Urinary bladder (tissue), 4 donors: ENCODE measurements around the gene CLRN3. TPM values are rescaled to one million over a fixed set of nuclear protein-coding genes. Genes with fewer than 3 reads are reported as not detected.

Experiments used
- DNase-seq: peaks from one replicate; pipeline ENCODE4 v3.0.0-alpha.2; 2015; ENCODE audit errors: extremely low spot score
- H3K27ac ChIP-seq: one replicate; pipeline ENCODE4 v1.5.1; 2013; ENCODE audit warnings: low read depth, mild to moderate bottlenecking, moderate library complexity
- H3K36me3 ChIP-seq: one replicate; pipeline ENCODE4 v1.6.1; 2013; ENCODE audit warnings: mild to moderate bottlenecking, moderate library complexity; ENCODE audit not compliant: insufficient read depth
- H3K4me1 ChIP-seq: one replicate; pipeline ENCODE4 v1.6.1; 2013; ENCODE audit warnings: mild to moderate bottlenecking, moderate library complexity; ENCODE audit not compliant: insufficient read depth
- H3K4me3 ChIP-seq: one replicate; pipeline ENCODE4 v1.5.1; 2013; ENCODE audit warnings: low read depth, low read length
- WGBS: extraction: QIAGEN DNeasy Blood & Tissue Kit; methylation state at CpG from one replicate; pipeline ENCODE4 v1.1.7; 2013; 5-methylcytosine and 5-hydroxymethylcytosine counted together
- polyA plus RNA-seq: library from polyadenylated mRNA; stranded (reverse); fragments of 200-250 nt; gene quantifications from one replicate; pipeline ENCODE4 v1.2.3, GENCODE V29; 2013
- total RNA-seq: library from RNA; depleted of rRNA; stranded (reverse); fragments of >200 nt; gene quantifications from one replicate; pipeline ENCODE4 v1.2.3, GENCODE V29; 2014
- donor health status: healthy with polysubstance abuse.
- donor health status: healthy.

The CLRN3 gene
- total and polyA plus RNA-seq, 2 donors, result 0.42 TPM; not detected in 1

DNA sequence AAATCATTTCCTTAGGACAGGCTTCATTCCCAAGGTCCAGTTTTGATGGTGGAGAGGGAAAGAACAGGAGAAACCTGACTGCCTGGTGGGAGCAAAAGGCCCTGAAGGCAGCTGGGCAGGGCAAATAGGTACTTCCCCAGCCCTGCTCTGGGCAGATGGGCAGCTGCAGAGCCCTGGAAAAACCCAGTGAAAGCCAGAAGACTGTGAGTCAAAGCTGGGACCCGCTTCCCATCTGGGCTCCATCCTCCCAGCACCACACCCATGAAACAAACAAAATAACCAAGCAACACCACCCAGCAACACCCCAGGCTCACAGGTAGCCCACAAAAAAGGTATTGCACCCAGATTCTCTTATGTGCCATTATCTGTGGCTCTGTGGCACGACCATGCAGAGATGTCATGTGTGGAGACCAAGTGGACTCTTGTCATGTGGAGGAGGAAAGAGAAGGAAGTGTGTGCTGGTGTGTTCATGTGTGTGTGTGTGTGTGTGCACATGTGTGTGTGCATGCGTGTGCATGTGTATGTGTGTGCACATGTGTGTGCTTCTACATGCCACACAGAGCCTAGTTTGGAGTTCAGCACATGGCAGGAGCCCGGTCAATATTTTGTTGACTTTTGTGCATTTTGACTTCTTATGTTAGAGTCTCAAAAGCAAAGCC, 9.8 kb downstream of the CLRN3 start:
- Histone ChIP-seq H3K4me3 (no peak overlapping the region), H3K4me1 (no peaks in the 10 kb centered on the region), H3K36me3 (no peaks in the 10 kb centered on the region), H3K27ac (no peak overlapping the region)
- 83% methylated on average over 4 of the region's 4 CpGs for WGBS
- no peak for DNase-seq

DNA sequence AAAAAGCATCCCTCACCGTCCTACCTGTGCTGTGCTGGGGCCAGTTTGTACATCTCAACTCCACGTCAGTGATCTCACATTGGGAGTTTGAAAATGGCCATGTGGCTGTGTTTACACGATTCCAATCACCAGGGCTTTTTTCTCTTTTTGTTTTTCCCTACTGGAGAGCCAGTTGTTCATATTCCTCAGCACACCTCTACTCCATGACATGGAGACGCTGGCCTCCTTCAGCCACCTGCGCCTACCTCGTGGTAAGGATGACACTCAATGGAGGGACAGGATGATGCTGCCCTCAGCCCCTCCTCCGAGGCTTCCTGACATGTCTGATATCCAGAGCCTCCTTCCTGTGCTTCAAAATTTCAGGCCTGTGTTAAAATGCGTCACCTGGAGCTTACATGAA, 10.3 kb downstream of the CLRN3 start:
- 81% methylated on average over 8 of the region's 8 CpGs for WGBS
- Histone ChIP-seq H3K36me3 (no peaks in the 10 kb centered on the region), H3K4me3 (no peak overlapping the region), H3K27ac (no peak overlapping the region), H3K4me1 (no peaks in the 10 kb centered on the region)
- DNase-seq, result no peak

DNA sequence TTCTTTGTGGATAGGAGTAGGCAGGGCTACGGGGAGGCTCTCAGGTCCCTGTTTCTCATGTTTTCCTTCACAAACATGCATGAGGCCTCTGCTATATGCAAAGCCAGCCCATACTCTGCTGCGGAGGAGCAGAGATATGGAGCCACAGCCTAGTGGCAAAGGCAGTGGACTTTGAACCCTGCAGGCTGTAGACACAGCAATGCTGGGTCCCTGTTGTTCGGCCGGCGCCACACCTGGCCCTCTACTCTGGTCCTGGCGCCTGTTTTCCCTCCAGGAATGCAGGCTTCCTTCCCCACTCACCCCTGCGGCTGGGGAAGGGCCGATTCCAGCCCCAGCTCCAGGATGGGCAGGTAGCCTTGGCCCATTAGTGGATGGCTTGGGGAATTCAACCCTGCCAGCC, 11.5 kb downstream of the CLRN3 start:
- no peak overlapping the region for H3K27ac ChIP-seq
- WGBS, result 91% methylated on average over 8 of the region's 8 CpGs
- H3K36me3 ChIP-seq, result no peaks in the 10 kb centered on the region
- H3K4me3 ChIP-seq, result no peak overlapping the region
- no peaks in the 10 kb centered on the region for H3K4me1 ChIP-seq
- DNase-seq, result no peak

DNA sequence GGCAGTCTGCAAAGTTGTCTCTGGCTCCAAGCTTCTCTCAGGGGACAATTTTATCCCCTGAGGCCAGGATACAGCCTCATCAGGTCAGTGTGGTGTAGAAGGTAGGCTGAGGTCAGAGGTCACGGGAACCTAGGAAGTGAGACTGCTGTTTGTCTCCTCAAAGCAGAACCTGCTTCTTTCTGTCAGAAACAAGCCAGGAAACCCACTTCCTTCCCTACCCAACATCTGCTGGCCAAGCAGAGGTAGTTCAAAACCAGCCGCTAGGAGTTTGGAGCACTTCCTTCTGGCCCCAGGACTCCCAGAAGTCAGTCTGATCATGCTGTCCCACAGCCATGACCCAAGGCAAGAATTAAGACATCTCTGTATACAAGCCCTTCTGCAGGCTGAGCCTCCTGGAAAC, 12.2 kb downstream of the CLRN3 start:
- H3K36me3 ChIP-seq, result no peaks in the 10 kb centered on the region
- H3K4me1 ChIP-seq, result no peaks in the 10 kb centered on the region
- H3K27ac ChIP-seq, result no peak overlapping the region
- DNase-seq, result no peak
- no peak overlapping the region for H3K4me3 ChIP-seq
- WGBS, result 35% methylated on average over 2 of the region's 2 CpGs

DNA sequence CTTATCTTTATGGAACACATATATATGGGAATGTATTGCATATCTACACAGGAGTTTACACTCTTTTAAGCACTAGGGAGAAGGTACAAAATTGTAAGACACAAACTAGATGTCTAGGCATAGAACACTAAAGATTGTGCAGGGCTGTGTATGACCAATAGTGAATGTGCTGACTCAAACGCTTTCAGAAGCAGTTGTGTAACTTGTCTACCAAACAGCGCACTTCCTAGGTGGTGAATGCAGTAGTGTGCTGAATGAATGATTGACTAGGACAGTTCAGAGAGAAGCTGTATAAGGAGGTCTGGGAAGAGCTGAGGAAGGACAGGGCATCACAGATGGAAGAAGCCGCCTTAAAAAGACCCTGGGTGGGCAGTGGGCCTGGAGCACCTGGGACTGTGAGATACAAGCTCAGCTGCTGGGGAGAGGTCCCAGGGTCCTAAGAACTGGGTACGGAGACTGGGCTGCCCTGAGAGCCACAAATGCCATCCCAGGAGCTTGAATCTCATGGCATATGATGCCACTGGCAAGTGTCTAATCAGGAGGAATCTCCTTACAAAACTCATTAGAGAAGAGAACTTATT, 14.2 kb downstream of the CLRN3 start:
- 80% methylated on average over 4 of the region's 4 CpGs for WGBS
- no peaks in the 10 kb centered on the region for H3K4me1 ChIP-seq
- no peaks in the 10 kb centered on the region for H3K36me3 ChIP-seq
- no peak overlapping the region for H3K27ac ChIP-seq
- no peak for DNase-seq
- H3K4me3 ChIP-seq, result no peak overlapping the region

DNA sequence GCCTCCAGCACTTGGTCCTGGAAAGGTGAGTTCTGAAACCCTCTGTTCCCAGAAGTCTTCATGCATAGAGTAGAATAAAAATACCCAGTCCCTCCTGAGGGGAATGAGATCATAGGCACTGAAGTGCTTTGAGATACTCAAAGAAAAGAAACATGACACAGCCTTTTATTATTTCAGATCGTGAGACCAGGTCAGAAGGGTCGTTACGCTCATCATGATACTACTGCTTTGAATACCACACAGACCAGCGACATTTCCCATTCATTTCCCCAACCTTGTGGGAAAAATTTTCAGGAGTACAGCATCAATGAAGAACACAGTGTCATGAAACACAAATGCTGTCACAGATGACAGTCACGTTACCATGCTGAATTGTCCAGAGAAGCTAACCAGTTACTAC, 15.0 kb downstream of the CLRN3 start:
- no peaks in the 10 kb centered on the region for H3K4me1 ChIP-seq
- no peak overlapping the region for H3K4me3 ChIP-seq
- H3K27ac ChIP-seq, result no peak overlapping the region
- no peaks in the 10 kb centered on the region for H3K36me3 ChIP-seq
- 74% methylated on average over 5 of the region's 5 CpGs for WGBS
- DNase-seq, result no peak

DNA sequence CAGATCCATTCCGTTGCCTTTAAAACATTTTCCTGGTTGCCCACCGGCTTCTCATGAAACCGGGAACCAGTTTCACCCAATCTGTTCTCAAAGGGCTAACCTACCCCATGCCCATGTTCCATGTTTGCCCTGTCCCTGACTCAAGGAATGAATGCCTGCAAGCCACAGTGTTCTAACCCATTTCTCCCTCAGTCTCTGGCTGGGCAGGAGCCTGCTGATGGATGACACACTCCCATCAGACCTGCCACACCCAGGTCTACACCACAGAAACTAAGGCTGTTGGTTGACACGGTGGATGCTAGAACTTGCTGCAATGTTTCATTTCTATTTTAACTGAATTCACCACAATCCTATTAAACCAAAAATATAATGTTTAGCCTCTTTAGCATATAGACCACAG, 15.6 kb downstream of the CLRN3 start:
- no peak for DNase-seq
- Histone ChIP-seq H3K4me3 (no peak overlapping the region), H3K4me1 (no peaks in the 10 kb centered on the region), H3K36me3 (no peaks in the 10 kb centered on the region), H3K27ac (no peak overlapping the region)
- WGBS, result 90% methylated on average over 4 of the region's 4 CpGs

DNA sequence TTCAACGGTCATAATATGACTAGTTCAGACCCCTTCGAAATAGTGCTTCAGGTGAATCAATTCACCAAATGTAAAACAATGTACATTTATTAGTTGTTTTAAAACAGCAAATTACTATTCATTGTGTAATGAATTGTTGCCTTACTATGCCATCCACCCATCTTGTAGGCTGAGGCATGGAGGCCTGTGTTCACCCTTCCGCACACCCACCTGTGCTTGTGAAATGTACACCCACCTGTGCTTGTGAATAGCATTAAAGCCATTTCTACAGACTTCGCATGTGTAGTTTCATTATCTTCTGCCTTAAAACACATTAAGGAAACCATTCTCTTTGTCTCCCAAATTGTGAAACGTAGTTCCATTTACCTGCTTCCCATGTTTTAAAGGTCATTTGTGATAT, 16.8 kb downstream of the CLRN3 start:
- Histone ChIP-seq H3K4me3 (no peak overlapping the region), H3K27ac (no peak overlapping the region), H3K36me3 (no peaks in the 10 kb centered on the region), H3K4me1 (no peaks in the 10 kb centered on the region)
- DNase-seq, result no peak
- whole genome bisulfite sequencing, result 88% methylated on average over 5 of the region's 5 CpGs

DNA sequence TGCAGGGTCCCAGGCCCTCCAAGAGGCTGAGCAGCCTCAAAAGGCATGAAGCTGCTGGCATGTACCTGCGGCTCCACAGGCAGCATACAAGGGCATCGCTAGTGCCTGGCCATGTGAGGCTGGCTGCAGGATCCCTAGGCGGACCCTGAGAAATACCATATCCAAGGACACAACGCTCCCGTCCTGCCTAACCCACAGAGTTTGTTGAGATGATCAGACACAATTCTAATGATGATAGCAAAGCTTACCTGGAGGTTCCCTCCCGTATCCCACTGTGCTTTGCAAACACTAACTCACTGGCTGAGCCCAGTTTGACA, 17.3 kb downstream of the CLRN3 start:
- Histone ChIP-seq H3K27ac (no peak overlapping the region), H3K36me3 (no peaks in the 10 kb centered on the region), H3K4me3 (no peak overlapping the region), H3K4me1 (no peaks in the 10 kb centered on the region)
- DNase-seq, result no peak
- 92% methylated on average over 6 of the region's 6 CpGs for WGBS

DNA sequence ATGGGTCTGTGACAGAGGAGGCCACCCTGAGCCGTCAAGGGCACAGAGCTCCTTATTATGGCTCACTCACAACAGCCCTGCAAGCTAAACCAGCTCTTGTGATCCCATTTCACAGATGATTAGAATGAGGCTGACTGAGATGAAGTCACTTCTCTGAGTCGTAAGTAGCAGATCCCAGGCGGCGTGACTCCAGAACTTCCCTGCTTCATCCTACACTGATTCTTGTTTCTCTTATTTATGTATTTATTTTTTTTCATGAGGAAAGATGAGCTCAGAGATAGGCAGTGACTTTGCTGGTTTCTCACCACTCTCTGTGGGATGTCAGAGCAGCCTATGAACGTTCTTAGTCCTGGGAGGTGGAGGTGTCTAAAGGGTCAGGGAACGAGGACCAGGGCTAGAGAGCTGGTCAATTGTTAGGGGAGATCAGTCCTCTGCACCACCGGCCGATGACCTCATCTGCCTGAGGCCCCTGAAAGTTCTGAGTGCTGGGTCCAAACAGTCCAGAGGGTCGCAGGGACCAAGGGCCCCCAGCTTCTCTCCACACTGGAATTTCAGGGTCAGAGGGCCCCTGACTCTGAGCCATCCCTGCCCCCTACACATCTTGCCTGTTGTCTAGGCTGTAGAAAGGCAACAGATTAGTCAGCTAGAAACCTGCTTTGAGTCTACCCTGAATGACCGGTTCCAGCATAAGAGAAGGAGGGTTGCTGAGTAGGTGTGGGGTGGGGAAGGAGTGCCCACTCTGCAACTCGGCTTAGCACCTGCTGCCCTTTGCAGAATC, 17.9 kb downstream of the CLRN3 start:
- no peaks in the 10 kb centered on the region for H3K36me3 ChIP-seq
- no peak overlapping the region for H3K27ac ChIP-seq
- no peaks in the 10 kb centered on the region for H3K4me1 ChIP-seq
- no peak for DNase-seq
- WGBS, result 77% methylated on average over 11 of the region's 11 CpGs
- no peak overlapping the region for H3K4me3 ChIP-seq

DNA sequence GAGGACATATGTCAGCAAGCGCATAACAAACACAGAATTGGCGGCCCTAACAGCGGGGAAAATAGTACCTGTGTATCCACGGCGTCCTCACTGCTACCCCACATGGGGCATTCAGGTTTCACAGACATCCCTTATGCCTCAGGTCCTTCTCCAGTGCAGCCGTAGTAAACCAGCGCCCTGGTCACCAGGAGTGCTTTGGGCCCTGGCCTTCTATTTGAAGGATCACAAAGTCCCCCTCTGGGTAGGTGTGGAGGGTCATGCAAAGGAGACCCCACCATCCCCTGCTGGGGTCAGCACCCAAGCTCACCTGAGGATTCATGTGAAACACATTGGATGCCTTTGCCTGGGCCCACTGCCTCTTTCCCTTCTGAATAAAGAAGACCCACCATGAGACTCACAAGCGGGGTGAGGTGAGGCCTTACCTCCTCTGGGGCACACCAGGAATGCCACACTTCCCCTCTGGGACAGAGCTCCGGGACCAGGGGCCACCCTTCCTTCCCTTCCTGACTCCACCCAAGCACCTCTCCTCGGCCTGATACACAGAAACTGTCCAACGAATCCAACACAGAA, 18.8 kb downstream of the CLRN3 start:
- no peak for DNase-seq
- no peak overlapping the region for H3K27ac ChIP-seq
- H3K36me3 ChIP-seq, result no peaks in the 10 kb centered on the region
- H3K4me3 ChIP-seq, result no peak overlapping the region
- WGBS, result 75% methylated on average over 11 of the region's 11 CpGs
- H3K4me1 ChIP-seq, result no peaks in the 10 kb centered on the region

DNA sequence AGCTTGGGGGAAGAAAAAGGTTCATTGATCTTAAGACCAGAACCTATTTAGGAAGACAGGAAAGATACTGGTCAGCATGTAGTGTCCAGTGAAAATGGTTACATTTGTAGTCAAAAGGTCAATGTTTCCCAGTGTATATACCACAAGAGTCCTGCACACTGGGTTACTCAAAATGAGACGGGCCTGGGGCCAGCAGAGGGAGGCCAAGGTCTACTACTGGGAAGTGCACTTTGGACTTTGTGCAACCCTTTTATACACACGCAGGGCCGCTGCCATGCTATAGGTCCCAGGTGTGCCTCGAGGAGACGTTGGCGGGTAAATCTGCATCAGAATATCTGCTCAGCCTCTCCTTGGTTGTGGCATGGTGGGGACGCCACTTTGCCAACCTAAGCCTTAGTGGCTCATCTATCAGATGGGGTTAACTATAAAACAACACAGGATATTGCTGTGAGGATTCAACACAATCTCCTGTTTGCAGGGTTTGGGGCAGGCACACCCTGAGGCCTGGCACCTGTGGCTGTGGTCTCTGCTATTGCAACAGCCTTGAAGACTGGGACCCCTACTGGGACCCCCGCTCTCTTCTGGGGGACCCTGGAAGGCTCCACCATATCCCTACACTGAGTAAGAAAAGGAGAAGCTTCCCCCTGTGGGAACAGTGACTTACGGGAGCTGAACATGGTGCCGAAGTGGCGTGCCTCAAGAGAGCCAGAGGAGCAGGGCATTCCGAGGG, 19.7 kb downstream of the CLRN3 start:
- Histone ChIP-seq H3K27ac (no peak overlapping the region), H3K4me3 (no peak overlapping the region), H3K36me3 (no peaks in the 10 kb centered on the region), H3K4me1 (no peaks in the 10 kb centered on the region)
- WGBS, result 85% methylated on average over 12 of the region's 12 CpGs
- no peak for DNase-seq

DNA sequence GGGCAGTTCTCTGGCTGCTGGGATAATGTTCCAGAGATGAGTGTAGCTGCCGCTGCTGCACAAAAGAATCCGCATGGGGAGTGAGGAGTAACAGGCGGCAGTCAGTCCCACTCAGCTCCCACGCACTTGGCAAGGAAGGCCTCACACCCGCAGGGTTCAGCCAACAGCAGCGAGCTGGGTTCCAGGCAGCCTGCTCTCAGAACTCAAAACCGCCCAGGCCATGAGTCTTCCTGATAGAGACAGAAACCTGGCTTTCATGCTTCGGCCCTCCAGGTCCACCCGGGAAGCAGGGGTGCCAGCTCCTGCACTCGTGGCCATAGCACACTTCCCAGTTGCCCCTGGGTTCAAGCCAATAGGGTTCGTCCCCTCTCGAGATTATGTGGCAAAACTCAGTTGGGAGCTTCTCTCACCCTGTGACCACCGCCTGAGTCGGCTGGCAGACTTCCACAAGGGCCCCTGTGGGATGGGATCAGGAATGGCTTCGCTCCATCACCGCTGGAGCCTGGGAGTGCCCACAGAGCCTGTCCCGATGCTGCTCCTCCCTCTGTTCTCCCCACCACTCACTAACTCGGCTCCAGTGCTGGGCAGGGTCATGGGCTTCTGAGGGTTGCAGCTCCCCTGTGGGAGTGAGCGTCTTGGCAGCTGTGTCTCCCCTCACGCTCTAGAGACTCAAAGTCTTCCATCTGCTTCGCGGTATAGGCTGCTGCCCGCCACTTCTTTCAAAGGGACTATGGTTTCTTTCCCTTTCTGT, 20.6 kb downstream of the CLRN3 start:
- no peak overlapping the region for H3K27ac ChIP-seq
- WGBS, result 66% methylated on average over 23 of the region's 23 CpGs
- no peaks in the 10 kb centered on the region for H3K36me3 ChIP-seq
- H3K4me3 ChIP-seq, result no peak overlapping the region
- no peak for DNase-seq
- H3K4me1 ChIP-seq, result no peaks in the 10 kb centered on the region
